ENCODE data around the gene MYO3A.

Gene MYO3A

GRCh38 chr10:26216585-26217395 lies 282.8 kb downstream of the MYO3A start, which contains the start of gene GAD2:
Gene GAD2, plus strand, starts transcription at chr10:26216774. Its CDS starts 36 bp downstream, at chr10:26216810.
- DNase-seq: no peak

- no peak for DNase-seq
Observed at GRCh38 chr10:26217396-26218086, 283.5 kb downstream of the MYO3A start.

GRCh38 chr10:26219676-26220075 lies 285.6 kb downstream of the MYO3A start:
- no peak for DNase-seq

- no peak for DNase-seq
Observed at GRCh38 chr10:26220901-26221300, 286.9 kb downstream of the MYO3A start.

- no peak for DNase-seq
Observed at GRCh38 chr10:26221541-26221940, 287.5 kb downstream of the MYO3A start.

- DNase-seq: no peak
Observed at GRCh38 chr10:26222563-26222962, 288.5 kb downstream of the MYO3A start.

GRCh38 chr10:26225322-26225721 lies 291.3 kb downstream of the MYO3A start:
- DNase-seq: no peak

GRCh38 chr10:26227786-26228185 lies 293.8 kb downstream of the MYO3A start:
- DNase-seq: no peak

- DNase-seq: no peak
Observed at GRCh38 chr10:26232174-26232573, 298.1 kb downstream of the MYO3A start.

- no peak for DNase-seq
Observed at GRCh38 chr10:26235761-26236160, 301.7 kb downstream of the MYO3A start.

GRCh38 chr10:26238378-26238777 lies 304.3 kb downstream of the MYO3A start:
- DNase-seq: no peak

- DNase-seq: no peak
Observed at GRCh38 chr10:26242706-26243350, 308.8 kb downstream of the MYO3A start.

- no peak for DNase-seq
Observed at GRCh38 chr10:26243351-26243720, 309.3 kb downstream of the MYO3A start.

GRCh38 chr10:26249681-26250080 lies 315.7 kb downstream of the MYO3A start:
- DNase-seq: no peak

- DNase-seq: no peak
Observed at GRCh38 chr10:26251925-26252324, 317.9 kb downstream of the MYO3A start.

GRCh38 chr10:26254616-26255015 lies 320.6 kb downstream of the MYO3A start:
- no peak for DNase-seq

GRCh38 chr10:26259341-26259740 lies 325.3 kb downstream of the MYO3A start:
- no peak for DNase-seq
